HG02943 (cell line): ENCODE results near the gene SNED1.

Experiments used
- ATAC-seq: cut with Tn5 transposase; IDR thresholded peaks from one replicate; pipeline ENCODE4 v1.9.1; 2021; ENCODE audit warnings: mild to moderate bottlenecking, low read depth, moderate library complexity; ENCODE audit not compliant: unreplicated experiment

SNED1 gene

DNA sequence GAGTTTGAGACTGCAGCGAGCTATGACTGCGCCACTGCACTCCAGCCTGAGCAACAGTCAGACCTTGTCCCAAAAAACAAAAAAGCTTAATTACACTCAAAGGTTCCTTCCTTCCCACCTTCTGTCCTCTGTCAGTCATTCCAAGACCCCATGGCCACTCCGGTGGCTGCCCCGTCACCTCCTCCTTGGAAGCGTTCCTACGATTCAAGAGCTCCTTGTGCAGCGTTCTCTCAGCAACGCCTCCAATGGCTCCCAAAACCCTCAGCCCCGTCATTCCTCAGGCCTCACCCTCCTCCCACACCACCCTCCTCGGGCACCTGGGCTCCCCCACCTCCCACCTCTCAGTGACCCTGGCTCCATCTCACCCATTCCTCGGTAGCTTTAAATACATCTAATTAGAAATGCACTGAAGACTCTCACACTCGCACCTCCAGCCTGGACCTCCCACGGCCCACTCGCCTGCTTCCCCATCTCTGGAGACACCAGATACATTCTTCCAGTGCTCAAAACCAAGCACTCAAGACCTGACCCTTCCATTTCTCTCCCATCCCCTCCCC, 142.9 kb downstream of the SNED1 start:
- ATAC-seq: no peak

DNA sequence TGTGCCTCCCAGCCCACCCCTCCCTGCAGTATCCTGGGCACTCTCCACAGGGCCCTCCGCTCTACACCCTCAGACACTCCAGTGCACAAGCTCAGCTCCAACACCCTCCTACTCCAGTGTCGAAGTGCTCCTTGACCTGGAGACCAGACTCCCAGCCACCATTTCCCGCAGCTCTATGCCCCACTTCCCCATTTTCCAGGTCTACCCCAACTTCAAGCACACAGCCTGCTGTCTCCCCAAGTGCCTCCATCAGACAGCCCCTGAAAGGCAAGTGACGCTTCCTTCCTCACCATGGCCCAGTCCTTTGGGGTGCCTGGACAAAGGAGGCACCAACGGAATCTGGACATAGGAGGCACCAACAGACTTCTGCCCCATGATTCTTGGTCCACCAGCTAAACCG, 143.6 kb downstream of the SNED1 start:
- no peak for ATAC-seq

DNA sequence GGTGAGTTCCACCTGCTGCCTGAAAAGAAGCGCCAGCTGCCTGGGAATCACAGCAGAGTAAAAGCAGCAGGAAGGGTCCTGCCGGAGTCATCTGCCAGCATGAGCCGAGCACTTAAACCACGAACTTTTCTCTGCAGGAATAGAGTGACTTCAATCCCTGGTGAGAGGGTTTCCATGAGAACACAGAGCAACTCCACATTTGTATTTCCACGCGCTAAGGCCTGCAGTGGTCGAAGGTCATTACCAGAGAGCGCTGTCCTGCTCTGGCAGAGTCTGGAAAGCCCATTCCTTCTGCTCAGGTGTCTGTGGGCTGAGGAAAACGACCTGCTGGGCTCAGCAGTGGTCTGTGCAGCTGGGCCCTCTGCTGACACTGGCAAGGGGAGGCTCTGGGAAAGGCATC, 144.2 kb downstream of the SNED1 start:
- no peak for ATAC-seq
